HepG2 (cell line): ENCODE data around the gene FAM83F. TPM values are rescaled to one million over a fixed set of nuclear protein-coding genes. Genes with fewer than 3 reads are reported as not detected.

ENCODE experiments used
- ATAC-seq: fragments of 200-7000 bp; cut with Tn5 transposase; 3 replicates; pipeline ENCODE4 v1.9.1; 2020; ENCODE audit warnings: mild to moderate bottlenecking, moderate library complexity
- BruUV-seq: library from RNA; stranded (reverse); fragments of 400-500 nt; replicated peaks from 2 replicates; lab custom pipeline; 2021; lab: Mats Ljungman, UMichigan
- CTCF ChIA-PET: fragments of 300-600 bp; formaldehyde crosslinking; extraction: SDS; loops from one replicate; lab custom pipeline; 2021; ENCODE audit warnings: low total read pairs, inconsistent platforms, low intra/inter-chr PET ratio; lab: Yijun Ruan, JAX
- POLR2A ChIA-PET: fragments of 350-600 bp; sonication (Branson Sonifier 250); formaldehyde crosslinking; loops from one replicate; lab custom pipeline; 2020; ENCODE audit warnings: antibody characterized with exemption, inconsistent platforms; lab: Yijun Ruan, JAX
- DNase-seq: peaks from one replicate; pipeline ENCODE4 v3.0.0-alpha.2; 2015; ENCODE audit warnings: low spot score
- FAIRE-seq: peaks from 3 replicates; lab custom pipeline; 2011; peaks lifted over from hg19 to GRCh38; lab: Jason Lieb, UNC
- H2AFZ ChIP-seq: one replicate; pipeline ENCODE4 v1.6.1; 2011; ENCODE audit warnings: low read length, inconsistent platforms
- H3K27ac ChIP-seq: fragments of 300-600 bp; 3 replicates; pipeline ENCODE4 v1.8.0; 2011; ENCODE audit warnings: mixed run types, mild to moderate bottlenecking, mixed read lengths, low read length, inconsistent platforms; ENCODE audit not compliant: insufficient read depth; ENCODE audit errors: extremely low read length
- H3K27me3 ChIP-seq, 2 experiments: fragments of 200-600 bp in 1 of 2; 2 replicates in 1 of 2; 3 replicates in 1 of 2; pipeline versions ENCODE4 v1.6.0 to v1.8.0; 2011; ENCODE audit warnings: low read length in 2 of 2, mild to moderate bottlenecking in 2 of 2, moderate library complexity in 2 of 2, inconsistent platforms in 1 of 2; ENCODE audit not compliant: insufficient read depth in 2 of 2, control insufficient read depth in 1 of 2
- H3K36me3 ChIP-seq, 2 experiments: fragments of 200-600 bp in 1 of 2; replicated peaks in 1 of 2; 2 replicates in 1 of 2; 3 replicates in 1 of 2; pipeline versions ENCODE4 v1.5.1 to v1.8.0; 2011; ENCODE audit warnings: low read length in 2 of 2, inconsistent platforms in 1 of 2; ENCODE audit not compliant: insufficient read depth in 2 of 2, control insufficient read depth in 1 of 2
- H3K4me1 ChIP-seq: 2 replicates; pipeline ENCODE4 v1.5.1; 2012; ENCODE audit warnings: low read length, inconsistent platforms; ENCODE audit not compliant: insufficient read depth
- H3K4me2 ChIP-seq: 2 replicates; pipeline ENCODE4 v1.6.0; 2011; ENCODE audit warnings: low read depth, low read length, inconsistent platforms
- H3K4me3 ChIP-seq, 3 experiments: fragments of 200-600 bp in 1 of 3; sonication (generic), shearing (Covaris generic) in 1 of 3; replicated peaks in 1 of 3; 2 replicates each; pipeline ENCODE4 v1.5.1; 2011 to 2016; ENCODE audit warnings: low read length in 3 of 3, inconsistent platforms in 2 of 3, low read depth in 2 of 3, mild to moderate bottlenecking in 2 of 3, control low read depth in 1 of 3, mixed read lengths in 1 of 3; ENCODE audit not compliant: insufficient read depth in 1 of 3
- H3K79me2 ChIP-seq: one replicate; pipeline ENCODE4 v1.6.1; 2011; ENCODE audit warnings: low read length, inconsistent platforms; ENCODE audit not compliant: insufficient read depth
- H3K9ac ChIP-seq: 2 replicates; pipeline ENCODE4 v1.6.0; 2011; ENCODE audit warnings: mild to moderate bottlenecking, low read depth, low read length, inconsistent platforms; ENCODE audit not compliant: insufficient read depth
- H3K9me3 ChIP-seq: 2 replicates; pipeline ENCODE4 v1.5.1; 2012; ENCODE audit warnings: mild to moderate bottlenecking, low read length
- H4K20me1 ChIP-seq: 2 replicates; pipeline ENCODE4 v1.6.0; 2011; ENCODE audit warnings: inconsistent platforms, mild to moderate bottlenecking, low read length, moderate library complexity; ENCODE audit not compliant: insufficient read depth
- ADNP ChIP-seq: sonication (generic); formaldehyde crosslinking; IDR thresholded peaks from 2 replicates; pipeline ENCODE4 v1.4.0; 2020; ENCODE audit warnings: missing genetic modification reagents
- AFF4 ChIP-seq: sonication (generic); formaldehyde crosslinking; IDR thresholded peaks from 2 replicates; pipeline ENCODE4 v1.4.0; 2020; ENCODE audit warnings: missing genetic modification reagents
- CERS6 ChIP-seq: sonication (generic); formaldehyde crosslinking; IDR thresholded peaks from 2 replicates; pipeline ENCODE4 v1.5.0; 2020; ENCODE audit warnings: missing genetic modification reagents
- DRAP1 ChIP-seq: IDR thresholded peaks from 2 replicates; pipeline ENCODE4 v1.6.1; 2016; ENCODE audit warnings: missing genetic modification reagents, missing compliant biosample characterization
- E2F1 ChIP-seq: sonication (generic); formaldehyde crosslinking; IDR thresholded peaks from 2 replicates; pipeline ENCODE4 v1.5.0; 2020; ENCODE audit warnings: missing genetic modification reagents
- HMGA1 ChIP-seq: sonication (generic); formaldehyde crosslinking; conservative IDR thresholded peaks from 2 replicates; pipeline ENCODE4 v1.4.0; 2020; ENCODE audit warnings: missing genetic modification reagents
- MLXIP ChIP-seq: sonication (generic); formaldehyde crosslinking; IDR thresholded peaks from 2 replicates; pipeline ENCODE4 v1.9.0; 2021; ENCODE audit warnings: missing genetic modification reagents, borderline replicate concordance
- PTBP1 ChIP-seq: fragments of 200-400 bp; formaldehyde crosslinking; IDR thresholded peaks from 2 replicates; pipeline ENCODE4 v1.6.1; 2018; ENCODE audit warnings: low read length, low read depth; ENCODE audit not compliant: poor library complexity, severe bottlenecking
- RCOR2 ChIP-seq: IDR thresholded peaks from 2 replicates; pipeline ENCODE4 v1.6.1; 2016; ENCODE audit warnings: missing biosample characterization, missing genetic modification reagents
- TOE1 ChIP-seq: sonication (generic); formaldehyde crosslinking; IDR thresholded peaks from 2 replicates; pipeline ENCODE4 v1.4.0; 2020; ENCODE audit warnings: mild to moderate bottlenecking, missing genetic modification reagents
- ZNF124 ChIP-seq: sonication (generic); formaldehyde crosslinking; IDR thresholded peaks from 2 replicates; pipeline ENCODE4 v1.4.0; 2020; ENCODE audit warnings: missing genetic modification reagents
- ZNF30 ChIP-seq: sonication (generic); formaldehyde crosslinking; IDR thresholded peaks from 2 replicates; pipeline ENCODE4 v1.5.0; 2020; ENCODE audit warnings: mild to moderate bottlenecking, missing genetic modification reagents
- ZNF317 ChIP-seq: sonication (generic); formaldehyde crosslinking; IDR thresholded peaks from 2 replicates; pipeline ENCODE4 v1.5.0; 2020; ENCODE audit warnings: mild to moderate bottlenecking, missing genetic modification reagents
- ZNF569 ChIP-seq: sonication (generic); formaldehyde crosslinking; IDR thresholded peaks from 2 replicates; pipeline ENCODE4 v1.5.0; 2020; ENCODE audit warnings: mild to moderate bottlenecking, missing genetic modification reagents, moderate library complexity, borderline replicate concordance
- ZNF644 ChIP-seq: IDR thresholded peaks from 2 replicates; pipeline ENCODE4 v1.6.1; 2016; ENCODE audit warnings: low read depth
- ZNF652 ChIP-seq: IDR thresholded peaks from 2 replicates; pipeline ENCODE4 v1.6.1; 2016; ENCODE audit warnings: low read depth, borderline replicate concordance
- ZNF766 ChIP-seq: sonication (generic); formaldehyde crosslinking; IDR thresholded peaks from 2 replicates; pipeline ENCODE4 v1.5.0; 2020; ENCODE audit warnings: missing genetic modification reagents, borderline replicate concordance
- whole genome bisulfite sequencing: methylation state at CpG from one replicate; pipeline ENCODE4 v1.1.6; 2017; ENCODE audit warnings: low lambda C conversion rate; 5-methylcytosine and 5-hydroxymethylcytosine counted together
- in situ Hi-C: cut with HindIII; loops from 2 replicates; pipeline ENCODE4 v1.10.0; 2017; ENCODE audit warnings: low pct_unique_long_range_greater_than_20kb; ENCODE audit not compliant: extremely low pct_ligation_motif_present
- intact Hi-C: fragments of 100-400 bp; cut with micrococcal nuclease; formaldehyde crosslinking; loops from one replicate; pipeline ENCODE4 v1.10.0; 2022; ENCODE audit not compliant: unreplicated experiment
- polyA plus RNA-seq, 8 experiments: library from polyadenylated mRNA; depleted of rRNA in 3 of 8; stranded (reverse) in 7 of 8; unstranded in 1 of 8; fragments of >200 nt; fragmentation: Illumina TruSeq in 4 of 8; extraction: Trizol in 4 of 8; gene quantifications; 2 replicates each; pipeline versions ENCODE4 v1.2.1 to v1.2.3, GENCODE V29; 2011 to 2016; ENCODE audit warnings: low read depth in 4 of 8, missing spikeins in 1 of 8, mixed read lengths in 1 of 8; ENCODE audit not compliant: insufficient read depth in 1 of 8
- total RNA-seq, 5 experiments: library from RNA; depleted of rRNA; stranded (reverse); fragments of >200 nt; fragmentation: Illumina TruSeq; extraction: Trizol; gene quantifications; 2 replicates each; pipeline ENCODE4 v1.2.3, GENCODE V29; 2016; ENCODE audit warnings: low read depth in 1 of 5

The FAM83F gene
- total and polyA plus RNA-seq, 2 of the 13 experiments (the other 11 are each of a cell fraction or from before 2014, with no cell fraction given) = not detected

GRCh38 chr22:39984006-39984405 lies 10.7 kb upstream of the FAM83F start:
- Histone ChIP-seq H3K4me3 (no peak overlapping the region), H3K79me2 (no peaks in the 10 kb centered on the region), H3K36me3 (no peaks in the 10 kb centered on the region), H3K4me2 (no peak overlapping the region), H3K27me3 (peaks cover 0 to 8% of the 10 kb centered on the region in 2 experiments; a peak in 1 of 5 replicates), H2AFZ (no peak overlapping the region), H3K9me3 (no peaks in the 10 kb centered on the region), H3K27ac (no peak overlapping the region), H4K20me1 (no peaks in the 10 kb centered on the region), H3K9ac (no peak overlapping the region), H3K4me1 (0 out of 2 replicates have a peak, but pooled peaks cover 5% of the 10 kb centered on the region)
- FAIRE-seq (no peak), ATAC-seq (no peak), DNase-seq (no peak)
- CTCF ChIA-PET = no interaction called here
- POLR2A ChIA-PET = interaction anchor here (0.8 kb wide), 1 partner anchor 615 kb away, joined by 3 read pairs; no protein-coding TSS in a partner anchor
- in situ Hi-C loops (no loop called here), intact Hi-C loops (no loop called here)
- WGBS = 46% methylated on average over 2 of the region's 2 CpGs
- BruUV-seq = no TSS peak
- no peak for TF ChIP-seq ZNF30 (CRISPR knock-in tag)
- TF ChIP-seq ZNF644 = no peak
- TF ChIP-seq E2F1 (CRISPR knock-in tag) = no peak
- no peak for TF ChIP-seq PTBP1
- TF ChIP-seq HMGA1 (CRISPR knock-in tag) = no peak
- TF ChIP-seq ZNF569 = no peak
- TF ChIP-seq ZNF766 (CRISPR knock-in tag) = no peak
- TF ChIP-seq RCOR2 (CRISPR knock-in tag) = no peak
- TF ChIP-seq MLXIP (CRISPR knock-in tag) = no peak
- TF ChIP-seq CERS6 (CRISPR knock-in tag) = no peak
- TF ChIP-seq ADNP (CRISPR knock-in tag) = no peak
- no peak for TF ChIP-seq ZNF317 (CRISPR knock-in tag)
- TF ChIP-seq TOE1 (CRISPR knock-in tag) = no peak
- no peak for TF ChIP-seq ZNF124 (CRISPR knock-in tag)
- no peak for TF ChIP-seq AFF4 (CRISPR knock-in tag)
- no peak for TF ChIP-seq DRAP1 (CRISPR knock-in tag)
- no peak for TF ChIP-seq ZNF652 (CRISPR knock-in tag)
